DOHH2 (cell line): ENCODE results near the gene ST6GALNAC5.

Source experiments
- H3F3A ChIP-seq: fragments of 200-600 bp; sonication (generic), shearing (Covaris generic); 2 replicates; pipeline ENCODE4 v1.6.0; 2016; ENCODE audit warnings: antibody characterized with exemption, mild to moderate bottlenecking; ENCODE audit not compliant: control insufficient read depth, insufficient read depth
- H3K27ac ChIP-seq: fragments of 200-600 bp; sonication (generic); 2 replicates; pipeline ENCODE4 v1.5.1; 2014; ENCODE audit warnings: low read depth, mild to moderate bottlenecking, low read length, moderate library complexity
- H3K27me3 ChIP-seq: fragments of 200-600 bp; sonication (generic); 2 replicates; pipeline ENCODE4 v1.6.1; 2014; ENCODE audit warnings: mild to moderate bottlenecking, low read length, mixed read lengths; ENCODE audit not compliant: control insufficient read depth
- H3K36me3 ChIP-seq: fragments of 200-600 bp; sonication (generic); 2 replicates; pipeline ENCODE4 v1.6.1; 2014; ENCODE audit warnings: mild to moderate bottlenecking, low read length, moderate library complexity, mixed read lengths; ENCODE audit not compliant: control insufficient read depth
- H3K4me1 ChIP-seq: fragments of 200-600 bp; sonication (generic); 2 replicates; pipeline ENCODE4 v1.6.1; 2014; ENCODE audit warnings: mild to moderate bottlenecking, low read length, mixed read lengths; ENCODE audit not compliant: control insufficient read depth
- H3K4me2 ChIP-seq: fragments of 200-600 bp; sonication (generic); 2 replicates; pipeline ENCODE4 v1.6.0; 2014; ENCODE audit warnings: mild to moderate bottlenecking, low read length, moderate library complexity
- H3K4me3 ChIP-seq: fragments of 200-600 bp; sonication (generic); 2 replicates; pipeline ENCODE4 v1.5.1; 2014; ENCODE audit warnings: mild to moderate bottlenecking, low read length, mixed read lengths
- H3K79me2 ChIP-seq: fragments of 200-600 bp; sonication (generic); 2 replicates; pipeline ENCODE4 v1.6.1; 2014; ENCODE audit warnings: mild to moderate bottlenecking, low read length, mixed read lengths; ENCODE audit not compliant: control insufficient read depth
- H3K9me2 ChIP-seq: fragments of 200-600 bp; sonication (generic); replicated peaks from 2 replicates; pipeline ENCODE4 v1.6.1; 2014; ENCODE audit warnings: mild to moderate bottlenecking, low read length, mixed read lengths; ENCODE audit not compliant: control insufficient read depth
- H3K9me3 ChIP-seq: fragments of 200-600 bp; sonication (generic); 2 replicates; pipeline ENCODE4 v1.6.1; 2014; ENCODE audit warnings: antibody characterized with exemption, low read length, mixed read lengths; ENCODE audit not compliant: control insufficient read depth, insufficient read depth
- H4K20me1 ChIP-seq: fragments of 200-600 bp; sonication (generic); 2 replicates; pipeline ENCODE4 v1.6.0; 2014; ENCODE audit warnings: low read depth, mild to moderate bottlenecking, antibody characterized with exemption, low read length, moderate library complexity; ENCODE audit not compliant: control insufficient read depth, insufficient read depth
- CTCF ChIP-seq: fragments of 200-600 bp; sonication (generic); IDR thresholded peaks from one replicate; pipeline ENCODE4 v1.5.1; 2014; ENCODE audit warnings: antibody characterized with exemption, mild to moderate bottlenecking, low read depth, low read length; ENCODE audit not compliant: poor library complexity, severe bottlenecking
- EZH2phosphoT487 ChIP-seq: fragments of 200-600 bp; sonication (generic); IDR thresholded peaks from 2 replicates; pipeline ENCODE4 v1.6.1; 2017; ENCODE audit warnings: borderline replicate concordance, mild to moderate bottlenecking, antibody characterized with exemption, low read length, moderate library complexity, mixed read lengths

Gene ST6GALNAC5

DNA sequence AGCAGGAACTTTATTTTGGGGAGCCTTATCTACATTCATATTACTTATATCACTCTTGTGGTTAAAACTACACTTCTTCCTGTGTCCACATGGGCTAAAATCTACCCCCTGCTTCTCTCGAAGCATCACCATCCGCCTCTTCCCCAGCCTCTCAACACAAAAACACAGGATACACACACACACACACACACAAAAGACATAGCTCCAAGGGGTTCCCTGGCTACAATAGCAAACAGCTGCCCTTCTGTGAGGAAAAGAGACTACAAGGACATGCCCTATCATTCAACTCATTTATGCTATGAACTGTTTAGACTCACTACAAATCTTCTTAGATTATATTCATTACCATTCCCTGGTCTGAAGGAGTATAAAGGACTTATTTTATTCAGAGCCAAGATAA lies 197.0 kb downstream of the ST6GALNAC5 start:
- Histone ChIP-seq H3K36me3 (no peaks in the 10 kb centered on the region), H3K4me1 (no peaks in the 10 kb centered on the region), H3F3A (no peaks in the 10 kb centered on the region), H3K9me3 (no peaks in the 10 kb centered on the region), H4K20me1 (no peaks in the 10 kb centered on the region), H3K4me2 (no peak overlapping the region), H3K9me2 (no peaks in the 10 kb centered on the region), H3K79me2 (no peaks in the 10 kb centered on the region), H3K4me3 (no peak overlapping the region), H3K27me3 (no peaks in the 10 kb centered on the region), H3K27ac (no peak overlapping the region)
- TF ChIP-seq EZH2phosphoT487 (no peak), CTCF (no peak)

GRCh38 chr1:77065693-77066342 lies 198.5 kb downstream of the ST6GALNAC5 start:
- H3F3A ChIP-seq: no peaks in the 10 kb centered on the region
- H3K4me2 ChIP-seq: no peak overlapping the region
- H3K79me2 ChIP-seq: no peaks in the 10 kb centered on the region
- no peaks in the 10 kb centered on the region for H3K36me3 ChIP-seq
- H3K9me3 ChIP-seq: no peaks in the 10 kb centered on the region
- no peaks in the 10 kb centered on the region for H3K4me1 ChIP-seq
- TF ChIP-seq CTCF: no peak
- TF ChIP-seq EZH2phosphoT487: no peak
- H3K9me2 ChIP-seq: no peaks in the 10 kb centered on the region
- H4K20me1 ChIP-seq: no peaks in the 10 kb centered on the region
- H3K27me3 ChIP-seq: no peaks in the 10 kb centered on the region
- H3K27ac ChIP-seq: no peak overlapping the region
- H3K4me3 ChIP-seq: no peak overlapping the region

DNA sequence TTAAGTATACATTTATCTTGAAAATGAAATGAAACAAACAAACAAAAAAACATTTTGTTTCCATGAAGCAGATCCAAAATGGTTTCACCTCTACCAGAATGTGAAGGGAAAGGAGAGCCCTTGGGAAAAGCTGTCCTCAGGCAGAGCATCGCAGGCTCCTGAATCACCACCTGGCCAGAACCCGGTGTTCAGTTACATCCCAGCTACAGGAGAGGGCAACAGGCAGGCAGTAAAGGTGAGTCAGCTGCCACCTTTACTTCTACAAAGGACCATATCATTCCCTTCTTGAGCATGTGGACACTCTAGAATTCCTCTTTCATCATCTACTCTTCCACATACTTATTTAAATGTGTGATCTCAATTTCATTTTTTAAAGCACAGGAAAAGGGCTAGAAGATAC lies 200.7 kb downstream of the ST6GALNAC5 start:
- Histone ChIP-seq H3K9me2 (no peaks in the 10 kb centered on the region), H3K27me3 (no peaks in the 10 kb centered on the region), H3K4me3 (no peak overlapping the region), H3K79me2 (no peaks in the 10 kb centered on the region), H4K20me1 (no peaks in the 10 kb centered on the region), H3K4me1 (no peaks in the 10 kb centered on the region), H3K27ac (no peak overlapping the region), H3K9me3 (no peaks in the 10 kb centered on the region), H3F3A (no peaks in the 10 kb centered on the region), H3K4me2 (no peak overlapping the region), H3K36me3 (no peaks in the 10 kb centered on the region)
- TF ChIP-seq CTCF (no peak), EZH2phosphoT487 (no peak)
